NCI-H226 (cell line): Measurements from ENCODE around the gene ADAMTS10.
A peak's percentile ranks its signal among the peaks of the same experiment; 100 is the strongest.
"Not testable (repeated sequence)": the region's sequence is repeated elsewhere in the genome, so short reads cannot be mapped to it uniquely, and the experiment has no call there.

Experiments used
- DNase-seq: peaks from one replicate; pipeline ENCODE4 v3.0.0-alpha.2; 2015

ADAMTS10 gene

GRCh38 chr19:8553729-8554128 lies 56.8 kb downstream of the ADAMTS10 start:
- not testable (repeated sequence) for DNase-seq

GRCh38 chr19:8552810-8553209 lies 57.7 kb downstream of the ADAMTS10 start:
- DNase-seq: peak; percentile 36

- no peak for DNase-seq
Observed at GRCh38 chr19:8550070-8550469, 60.4 kb downstream of the ADAMTS10 start.

GRCh38 chr19:8545743-8546142 lies 64.8 kb downstream of the ADAMTS10 start:
- DNase-seq: no peak

GRCh38 chr19:8544168-8544567 lies 66.3 kb downstream of the ADAMTS10 start:
- no peak for DNase-seq

- no peak for DNase-seq
Observed at GRCh38 chr19:8539621-8540149, 70.8 kb downstream of the ADAMTS10 start.

- no peak for DNase-seq
Observed at GRCh38 chr19:8537099-8537498, 73.4 kb downstream of the ADAMTS10 start.

- no peak for DNase-seq
Observed at GRCh38 chr19:8536282-8536681, 74.2 kb downstream of the ADAMTS10 start.

- no peak for DNase-seq
Observed at GRCh38 chr19:8532225-8532624, 78.3 kb downstream of the ADAMTS10 start.

GRCh38 chr19:8531470-8531869 lies 79.0 kb downstream of the ADAMTS10 start:
- DNase-seq: no peak
